ACC112 (cell line): ENCODE data around the gene CYTIP.

Experiments used
- H2AFZ ChIP-seq: fragments of 200-600 bp; sonication (generic); one replicate; pipeline ENCODE4 v1.6.0; 2017; ENCODE audit warnings: antibody characterized with exemption, low read length; ENCODE audit not compliant: unreplicated experiment
- H3K27ac ChIP-seq: fragments of 200-600 bp; sonication (generic); 2 replicates; pipeline ENCODE4 v1.5.1; 2014; ENCODE audit warnings: low read depth, mild to moderate bottlenecking, antibody characterized with exemption, low read length, moderate library complexity
- H3K27me3 ChIP-seq: fragments of 200-600 bp; sonication (generic); 2 replicates; pipeline ENCODE4 v1.6.1; 2014; ENCODE audit warnings: mild to moderate bottlenecking, antibody characterized with exemption, low read length, moderate library complexity, mixed read lengths; ENCODE audit not compliant: insufficient read depth
- H3K36me3 ChIP-seq: fragments of 200-600 bp; sonication (generic); 2 replicates; pipeline ENCODE4 v1.6.1; 2016; ENCODE audit warnings: mild to moderate bottlenecking, antibody characterized with exemption, low read length, moderate library complexity, mixed read lengths; ENCODE audit not compliant: insufficient read depth
- H3K4me1 ChIP-seq: fragments of 200-600 bp; sonication (generic); one replicate; pipeline ENCODE4 v1.6.1; 2016; ENCODE audit warnings: low read length, mixed read lengths; ENCODE audit not compliant: insufficient read depth, unreplicated experiment, control insufficient read depth
- H3K4me3 ChIP-seq: fragments of 200-600 bp; sonication (generic); 2 replicates; pipeline ENCODE4 v1.5.1; 2014; ENCODE audit warnings: mild to moderate bottlenecking, low read depth, low read length
- H3K79me2 ChIP-seq: fragments of 200-600 bp; sonication (generic); one replicate; pipeline ENCODE4 v1.6.0; 2016; ENCODE audit warnings: low read length; ENCODE audit not compliant: control insufficient read depth, unreplicated experiment, insufficient read depth

Gene CYTIP

DNA sequence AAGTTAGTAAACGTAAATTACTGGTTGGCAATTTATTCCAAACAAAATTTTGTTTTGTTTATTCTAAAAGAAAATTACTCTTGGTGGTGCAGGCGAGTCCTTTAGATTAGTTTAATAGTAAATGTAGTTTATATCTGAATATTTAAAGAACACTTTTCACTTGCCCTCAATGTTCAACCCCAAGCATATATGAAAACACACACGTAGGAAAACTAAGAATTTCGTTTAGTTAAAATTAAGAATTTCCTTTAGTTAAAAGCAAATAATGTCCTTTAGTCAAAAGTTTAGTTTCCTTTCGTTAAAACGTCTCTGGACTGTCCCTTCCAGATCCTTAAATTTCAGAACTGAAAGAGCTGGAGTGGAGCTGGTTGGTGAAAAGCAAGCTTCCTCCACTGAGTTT is 19.1 kb upstream of the CYTIP start:
- no peak overlapping the region for H2AFZ ChIP-seq
- H3K79me2 ChIP-seq = no peaks in the 10 kb centered on the region
- H3K27me3 ChIP-seq = no peaks in the 10 kb centered on the region
- H3K36me3 ChIP-seq = no peaks in the 10 kb centered on the region
- H3K4me3 ChIP-seq = no peak overlapping the region
- no peaks in the 10 kb centered on the region for H3K4me1 ChIP-seq
- no peak overlapping the region for H3K27ac ChIP-seq

GRCh38 chr2:157460897-157461296 is 17.0 kb upstream of the CYTIP start:
- Histone ChIP-seq H3K4me1 (no peaks in the 10 kb centered on the region), H3K4me3 (no peak overlapping the region), H3K36me3 (no peaks in the 10 kb centered on the region), H3K79me2 (no peaks in the 10 kb centered on the region), H3K27ac (no peak overlapping the region), H3K27me3 (no peaks in the 10 kb centered on the region), H2AFZ (no peak overlapping the region)

GRCh38 chr2:157460384-157460837 is 16.5 kb upstream of the CYTIP start:
- Histone ChIP-seq H3K36me3 (no peaks in the 10 kb centered on the region), H2AFZ (peak overlapping the region; percentile 36), H3K27ac (no peak overlapping the region), H3K27me3 (no peaks in the 10 kb centered on the region), H3K4me1 (no peaks in the 10 kb centered on the region), H3K4me3 (no peak overlapping the region), H3K79me2 (no peaks in the 10 kb centered on the region)

- no peaks in the 10 kb centered on the region for H3K79me2 ChIP-seq
- no peak overlapping the region for H2AFZ ChIP-seq
- H3K4me1 ChIP-seq = no peaks in the 10 kb centered on the region
- no peaks in the 10 kb centered on the region for H3K36me3 ChIP-seq
- no peak overlapping the region for H3K4me3 ChIP-seq
- no peak overlapping the region for H3K27ac ChIP-seq
- H3K27me3 ChIP-seq = no peaks in the 10 kb centered on the region
Observed at GRCh38 chr2:157459486-157459885, 15.6 kb upstream of the CYTIP start.

DNA sequence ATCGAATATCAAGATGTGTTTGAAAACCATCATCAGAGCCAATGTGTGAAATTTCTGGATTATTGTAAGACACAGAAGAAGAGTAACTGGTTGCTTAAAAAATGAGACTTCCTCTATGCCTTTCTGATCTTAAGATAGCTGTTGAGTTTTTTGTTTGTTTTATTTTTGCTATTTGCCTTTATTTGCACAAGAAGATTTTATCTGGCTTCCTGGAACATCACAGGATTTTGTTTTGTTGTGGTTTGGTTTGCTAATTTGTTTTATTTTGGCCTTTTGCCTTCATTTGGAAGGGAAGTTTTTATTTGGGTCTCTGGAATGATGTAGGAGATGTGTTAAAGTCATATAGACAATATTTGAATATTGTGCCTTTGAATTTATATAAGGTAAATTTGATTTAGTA is 3.9 kb upstream of the CYTIP start:
- Histone ChIP-seq H3K4me3 (no peak overlapping the region), H2AFZ (no peak overlapping the region), H3K27me3 (no peaks in the 10 kb centered on the region), H3K4me1 (no peaks in the 10 kb centered on the region), H3K79me2 (no peaks in the 10 kb centered on the region), H3K36me3 (no peaks in the 10 kb centered on the region), H3K27ac (no peak overlapping the region)

GRCh38 chr2:157447031-157447430 is 3.1 kb upstream of the CYTIP start:
- Histone ChIP-seq H3K27me3 (0 out of 2 replicates have a peak, but pooled peaks cover 3% of the 10 kb centered on the region), H2AFZ (no peak overlapping the region), H3K27ac (no peak overlapping the region), H3K4me3 (no peak overlapping the region), H3K79me2 (no peaks in the 10 kb centered on the region), H3K36me3 (no peaks in the 10 kb centered on the region), H3K4me1 (no peaks in the 10 kb centered on the region)

- Histone ChIP-seq H3K4me3 (no peak overlapping the region), H3K4me1 (no peaks in the 10 kb centered on the region), H3K36me3 (no peaks in the 10 kb centered on the region), H3K27me3 (peaks cover 7% of the 10 kb centered on the region), H3K27ac (no peak overlapping the region), H2AFZ (no peak overlapping the region), H3K79me2 (no peaks in the 10 kb centered on the region)
Observed at GRCh38 chr2:157444641-157445040, 752 bp upstream of the CYTIP start.

DNA sequence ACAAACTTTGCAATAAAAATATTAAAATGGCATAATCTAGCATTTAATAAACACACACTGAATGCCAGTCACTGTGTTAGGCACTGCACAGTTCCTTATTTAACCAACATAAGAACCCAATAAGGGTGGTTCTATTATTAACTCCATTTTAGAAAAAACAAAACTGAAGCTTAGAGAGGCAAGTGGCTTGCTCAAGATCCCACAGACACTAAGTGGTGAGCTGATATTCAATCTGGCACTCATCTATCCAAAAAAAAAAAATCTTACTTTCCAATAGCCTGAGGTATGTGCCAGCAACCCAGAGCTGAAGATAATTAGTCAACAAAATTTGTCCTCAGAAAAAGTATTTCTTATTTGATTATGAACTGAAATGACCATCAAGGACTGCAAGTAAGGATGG is 799 bp downstream of the CYTIP start:
- Histone ChIP-seq H3K79me2 (no peaks in the 10 kb centered on the region), H3K4me1 (no peaks in the 10 kb centered on the region), H3K4me3 (no peak overlapping the region), H3K36me3 (no peaks in the 10 kb centered on the region), H3K27me3 (peaks cover 7% of the 10 kb centered on the region), H2AFZ (no peak overlapping the region), H3K27ac (no peak overlapping the region)

DNA sequence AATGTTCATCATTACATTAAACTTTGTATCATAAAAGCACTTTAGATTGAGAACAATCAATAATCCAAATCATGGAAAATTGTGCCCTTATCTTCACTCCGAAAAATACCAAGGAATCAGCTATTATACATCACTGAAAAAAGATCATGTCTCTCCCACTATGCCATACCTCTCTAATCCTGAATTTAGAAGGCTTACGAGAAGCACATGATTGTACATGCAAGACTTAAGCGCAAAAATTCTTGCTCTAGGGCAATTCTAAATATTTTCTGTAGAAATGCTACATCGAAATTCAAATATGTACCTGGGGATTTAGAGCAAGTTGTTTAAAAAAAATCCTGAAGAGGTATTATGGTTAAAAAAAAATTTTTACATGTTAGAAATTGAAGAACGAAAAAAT is 1.3 kb downstream of the CYTIP start:
- Histone ChIP-seq H3K36me3 (no peaks in the 10 kb centered on the region), H3K79me2 (no peaks in the 10 kb centered on the region), H2AFZ (no peak overlapping the region), H3K27me3 (peaks cover 7% of the 10 kb centered on the region), H3K27ac (no peak overlapping the region), H3K4me3 (no peak overlapping the region), H3K4me1 (no peaks in the 10 kb centered on the region)

DNA sequence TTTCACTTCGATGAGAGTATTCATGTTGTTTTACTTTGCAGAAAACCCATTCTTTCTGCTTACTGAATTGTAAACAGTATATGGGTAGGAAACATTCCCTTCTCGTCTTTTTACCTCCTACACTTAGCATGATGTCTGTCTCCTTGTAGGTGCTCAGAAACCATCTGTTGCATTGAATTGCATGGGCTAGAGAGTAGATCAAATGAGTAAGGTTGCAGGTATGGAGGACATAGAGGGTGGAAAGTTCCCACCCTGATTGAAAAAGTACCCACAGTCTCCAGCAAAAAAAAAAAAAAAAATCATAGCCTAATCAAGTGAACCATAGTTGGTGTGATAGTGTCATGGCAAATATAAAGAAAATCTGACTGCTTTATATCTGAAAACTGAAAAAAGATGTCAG is 1.7 kb downstream of the CYTIP start:
- Histone ChIP-seq H3K4me1 (no peaks in the 10 kb centered on the region), H3K27me3 (peaks cover 7% of the 10 kb centered on the region), H3K4me3 (no peak overlapping the region), H2AFZ (no peak overlapping the region), H3K79me2 (no peaks in the 10 kb centered on the region), H3K27ac (no peak overlapping the region), H3K36me3 (no peaks in the 10 kb centered on the region)

DNA sequence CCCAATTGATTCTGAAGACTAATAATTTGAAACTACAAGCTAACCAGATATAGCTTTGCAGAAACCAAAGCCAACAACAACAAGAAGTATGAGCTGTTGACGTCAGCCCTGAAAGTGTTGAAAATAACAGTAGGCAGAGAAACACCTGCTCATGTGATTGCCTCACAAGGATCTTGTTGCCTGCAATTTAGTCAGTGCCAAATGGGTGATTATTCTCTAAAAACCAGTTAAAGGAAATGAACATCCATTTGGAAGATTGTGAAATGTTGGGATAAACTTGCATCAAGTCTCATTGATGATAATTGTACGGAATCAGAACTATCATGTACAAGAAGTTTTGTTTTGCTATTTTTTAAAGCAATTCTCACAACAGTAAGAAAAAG is 2.8 kb downstream of the CYTIP start:
- Histone ChIP-seq H3K36me3 (no peaks in the 10 kb centered on the region), H3K27ac (no peak overlapping the region), H2AFZ (no peak overlapping the region), H3K4me3 (no peak overlapping the region), H3K4me1 (no peaks in the 10 kb centered on the region), H3K27me3 (peaks cover 7% of the 10 kb centered on the region), H3K79me2 (no peaks in the 10 kb centered on the region)
